Subcutaneous abdominal adipose tissue (tissue), 5 donors: ENCODE results near the gene TIA1.
A peak's percentile ranks its signal among the peaks of the same experiment; 100 is the strongest.
"Not testable (repeated sequence)": the region's sequence is repeated elsewhere in the genome, so short reads cannot be mapped to it uniquely, and the experiment has no call there.

Experiments
- H3K27ac ChIP-seq: one replicate; pipeline ENCODE4 v1.7.0; 2013; ENCODE audit warnings: low read depth, mild to moderate bottlenecking, inconsistent platforms, low read length, moderate library complexity
- H3K27me3 ChIP-seq, 5 donors: one replicate each; pipeline ENCODE4 v1.7.0; 2013; ENCODE audit warnings: low read length in 5 of 5, inconsistent platforms in 1 of 5; ENCODE audit not compliant: control insufficient read depth in 5 of 5, insufficient read depth in 4 of 5
- H3K36me3 ChIP-seq, 5 donors: one replicate each; pipeline ENCODE4 v1.7.0; 2013; ENCODE audit warnings: low read length in 5 of 5; ENCODE audit not compliant: control insufficient read depth in 5 of 5, insufficient read depth in 5 of 5
- H3K4me1 ChIP-seq, 5 donors: one replicate each; pipeline ENCODE4 v1.7.0; 2013; ENCODE audit warnings: low read length in 5 of 5, mild to moderate bottlenecking in 3 of 5, moderate library complexity in 1 of 5; ENCODE audit not compliant: control insufficient read depth in 5 of 5, insufficient read depth in 5 of 5
- H3K4me3 ChIP-seq, 5 donors: one replicate each; pipeline ENCODE4 v1.7.0; 2013; ENCODE audit warnings: low read length in 5 of 5, low read depth in 1 of 5
- H3K9ac ChIP-seq, 5 donors: one replicate each; pipeline ENCODE4 v1.7.0; 2013; ENCODE audit warnings: low read length in 5 of 5, mild to moderate bottlenecking in 4 of 5, moderate library complexity in 3 of 5
- H3K9me3 ChIP-seq, 5 donors: one replicate each; pipeline ENCODE4 v1.7.0; 2013; ENCODE audit warnings: low read length in 5 of 5; ENCODE audit not compliant: control insufficient read depth in 5 of 5
- donor health status: healthy.
- donor health status: healthy.
- donor health status: healthy.
- donor health status: healthy.
- donor health status: healthy.

TIA1 gene

GRCh38 chr2:70201225-70201768, 47.1 kb downstream of the TIA1 start:
- no peaks in the 10 kb centered on the region for H3K9me3 ChIP-seq

DNA sequence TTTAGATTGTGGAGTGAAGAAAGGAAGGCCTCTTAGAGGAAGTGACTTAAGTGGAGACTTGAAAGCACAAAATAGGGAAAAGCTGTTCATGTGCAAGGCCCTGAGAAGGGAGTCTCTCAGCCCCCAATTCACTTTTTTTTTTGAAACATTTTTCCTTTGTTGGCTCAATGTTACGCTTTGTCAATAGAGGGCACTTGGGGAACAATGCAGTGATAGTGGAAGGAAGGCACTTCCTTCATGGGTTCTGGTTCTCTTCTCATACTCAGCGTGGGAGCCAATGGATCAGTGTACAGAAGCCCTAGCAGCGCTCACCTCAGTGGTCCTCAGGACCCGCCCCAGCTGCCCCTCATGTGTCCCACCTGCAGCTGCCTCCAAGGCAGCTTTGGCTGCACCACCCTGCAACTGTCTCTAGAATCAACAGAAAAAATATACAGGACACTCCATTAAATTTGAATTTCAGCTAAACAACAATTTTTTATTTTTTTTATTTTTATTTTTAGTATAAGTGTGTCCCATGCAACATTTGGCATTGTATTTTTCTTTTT, 49.0 kb downstream of the TIA1 start:
- Histone ChIP-seq H3K4me3 (no peak overlapping the region), H3K9ac (no peak overlapping the region), H3K9me3 (no peaks in the 10 kb centered on the region), H3K36me3 (no peaks in the 10 kb centered on the region), H3K27ac (no peak overlapping the region), H3K27me3 (no peaks in the 10 kb centered on the region), H3K4me1 (no peaks in the 10 kb centered on the region)

More at GRCh38 chr2:70201225-70201768, 47.1 kb downstream of the TIA1 start:
- H3K27ac ChIP-seq: no peak overlapping the region
- H3K4me1 ChIP-seq: no peaks in the 10 kb centered on the region
- no peaks in the 10 kb centered on the region for H3K27me3 ChIP-seq
- no peak overlapping the region for H3K9ac ChIP-seq
- H3K4me3 ChIP-seq: no peak overlapping the region
- no peaks in the 10 kb centered on the region for H3K36me3 ChIP-seq

DNA sequence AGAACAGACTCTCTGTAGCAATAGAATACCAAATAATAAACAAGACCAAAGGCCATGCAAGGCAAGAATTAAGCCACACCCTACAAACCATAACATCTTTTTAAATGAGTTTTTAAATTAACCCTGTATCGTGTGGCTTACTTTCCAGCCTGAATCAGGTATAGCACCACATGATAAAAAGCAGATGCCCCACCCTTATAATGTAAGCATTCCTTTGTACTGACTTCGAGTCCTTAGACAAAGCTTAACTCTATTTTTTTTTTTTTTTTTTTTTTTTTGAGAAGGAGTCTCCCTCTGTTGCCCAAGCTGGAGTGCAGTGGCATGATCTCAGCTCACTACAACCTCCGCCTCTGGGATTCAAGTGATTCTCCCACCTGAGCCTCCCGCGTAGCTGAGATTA, 55.9 kb downstream of the TIA1 start:
- Histone ChIP-seq H3K27ac (no peak overlapping the region), H3K36me3 (no peaks in the 10 kb centered on the region), H3K4me3 (no peak overlapping the region), H3K9me3 (no peaks in the 10 kb centered on the region), H3K9ac (no peak overlapping the region), H3K4me1 (peaks cover 0 to 13% (median 4%) of the 10 kb centered on the region in 5 donors), H3K27me3 (no peaks in the 10 kb centered on the region)

GRCh38 chr2:70191244-70191735, 57.1 kb downstream of the TIA1 start:
- peak overlapping the region; percentile 64 to 97 (median 90) for H3K4me3 ChIP-seq
- H3K9me3 ChIP-seq: no peaks in the 10 kb centered on the region
- peak overlapping the region; percentile 94 for H3K27ac ChIP-seq
- H3K4me1 ChIP-seq: peaks cover 0 to 13% (median 4%) of the 10 kb centered on the region in 5 donors
- H3K36me3 ChIP-seq: no peaks in the 10 kb centered on the region
- H3K27me3 ChIP-seq: no peaks in the 10 kb centered on the region
- H3K9ac ChIP-seq: peak overlapping the region; percentile 17 to 93 (median 86)

DNA sequence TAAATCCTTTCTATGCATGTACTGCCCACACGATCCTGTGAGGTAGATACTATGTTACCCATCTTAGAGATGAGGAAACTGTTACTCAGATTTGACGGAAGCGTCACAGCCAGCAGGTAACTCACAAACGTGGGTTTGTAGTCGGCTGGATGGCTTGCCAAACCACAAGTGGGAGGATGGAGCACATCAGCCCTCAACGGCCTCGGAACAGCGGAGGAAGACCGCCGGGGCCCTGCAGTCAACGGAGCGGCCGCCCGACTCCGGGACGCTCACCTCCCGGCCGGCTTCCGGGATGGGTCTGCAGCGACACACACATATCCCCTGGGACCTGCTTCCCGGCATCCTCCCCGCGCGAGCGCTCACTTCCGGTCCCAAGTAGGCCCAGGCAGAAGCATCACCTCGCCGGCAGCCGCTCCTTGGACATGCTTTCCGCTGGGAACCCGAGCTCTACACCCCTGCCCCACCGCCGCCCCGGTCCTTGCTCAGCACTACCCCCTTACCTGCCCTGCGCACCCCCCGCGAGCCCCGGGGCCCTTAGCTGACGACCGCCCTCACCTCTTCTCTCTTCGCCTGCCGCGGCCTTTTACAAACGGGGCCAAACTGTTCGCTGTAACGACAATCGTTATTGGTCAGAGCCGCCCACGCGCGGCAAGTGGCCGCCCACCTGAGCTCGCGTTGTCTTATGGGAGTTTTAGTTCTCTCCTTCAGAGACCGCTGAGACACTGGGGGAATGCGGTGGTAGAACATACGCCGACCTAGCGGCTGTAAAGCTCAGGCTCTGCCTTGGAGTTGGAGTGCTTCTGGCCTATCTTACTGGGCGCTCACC, 57.8 kb downstream of the TIA1 start, which contains the start of gene C2orf42:
C2orf42 (minus strand) TSS at position 602 of the 826 bp plus-strand sequence. CDS start 9,034 bp downstream, outside the sequence.
- H3K4me3 ChIP-seq: peak within 1 kb of the TSS; percentile 64 to 97 (median 92)
- H3K9me3 ChIP-seq: no peaks in the 10 kb centered on the region
- peak within 1 kb of the TSS; percentile 94 for H3K27ac ChIP-seq
- H3K9ac ChIP-seq: peak within 1 kb of the TSS; percentile 57 to 93 (median 86)
- no peaks in the 10 kb centered on the region for H3K27me3 ChIP-seq
- peaks cover 0 to 13% (median 4%) of the 10 kb centered on the region in 5 donors for H3K4me1 ChIP-seq
- no peaks in the 10 kb centered on the region for H3K36me3 ChIP-seq

- Histone ChIP-seq H3K36me3 (no peaks in the 10 kb centered on the region), H3K27me3 (no peaks in the 10 kb centered on the region), H3K9ac (no peak overlapping the region), H3K27ac (no peak overlapping the region), H3K4me1 (peaks cover 0 to 13% (median 4%) of the 10 kb centered on the region in 5 donors), H3K4me3 (no peak overlapping the region), H3K9me3 (no peaks in the 10 kb centered on the region)
Observed at GRCh38 chr2:70188460-70188859, 60.0 kb downstream of the TIA1 start.

DNA sequence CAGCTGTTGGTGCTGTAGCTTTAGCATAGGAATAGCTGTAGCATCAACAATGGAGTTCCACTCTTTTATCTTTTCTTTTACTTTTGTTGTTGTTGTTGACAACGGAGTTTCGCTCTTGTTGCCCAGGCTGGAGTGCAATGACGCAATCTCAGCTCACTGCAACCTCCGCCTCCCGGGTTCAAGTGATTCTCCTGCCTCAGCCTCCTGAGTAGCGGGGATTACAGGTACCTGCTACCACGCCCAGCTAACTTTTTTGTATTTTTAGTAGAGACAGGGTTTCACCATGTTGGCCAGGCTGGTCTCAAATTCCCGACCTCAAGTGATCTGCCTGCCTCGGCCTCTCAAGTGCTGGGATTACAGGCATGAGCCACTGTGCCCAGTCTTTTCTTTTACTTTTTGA, 61.3 kb downstream of the TIA1 start:
- H3K4me1 ChIP-seq: peaks cover 0 to 13% (median 4%) of the 10 kb centered on the region in 5 donors
- H3K27me3 ChIP-seq, H3K36me3 ChIP-seq, H3K9me3 ChIP-seq, H3K9ac ChIP-seq, H3K27ac ChIP-seq, H3K4me3 ChIP-seq: not testable (repeated sequence)

GRCh38 chr2:70182689-70183088, 65.7 kb downstream of the TIA1 start:
- no peak overlapping the region for H3K27ac ChIP-seq
- peaks cover 0 to 26% (median 17%) of the 10 kb centered on the region in 5 donors for H3K36me3 ChIP-seq
- no peaks in the 10 kb centered on the region for H3K4me1 ChIP-seq
- no peak overlapping the region for H3K4me3 ChIP-seq
- no peaks in the 10 kb centered on the region for H3K27me3 ChIP-seq
- no peak overlapping the region for H3K9ac ChIP-seq
- no peaks in the 10 kb centered on the region for H3K9me3 ChIP-seq

DNA sequence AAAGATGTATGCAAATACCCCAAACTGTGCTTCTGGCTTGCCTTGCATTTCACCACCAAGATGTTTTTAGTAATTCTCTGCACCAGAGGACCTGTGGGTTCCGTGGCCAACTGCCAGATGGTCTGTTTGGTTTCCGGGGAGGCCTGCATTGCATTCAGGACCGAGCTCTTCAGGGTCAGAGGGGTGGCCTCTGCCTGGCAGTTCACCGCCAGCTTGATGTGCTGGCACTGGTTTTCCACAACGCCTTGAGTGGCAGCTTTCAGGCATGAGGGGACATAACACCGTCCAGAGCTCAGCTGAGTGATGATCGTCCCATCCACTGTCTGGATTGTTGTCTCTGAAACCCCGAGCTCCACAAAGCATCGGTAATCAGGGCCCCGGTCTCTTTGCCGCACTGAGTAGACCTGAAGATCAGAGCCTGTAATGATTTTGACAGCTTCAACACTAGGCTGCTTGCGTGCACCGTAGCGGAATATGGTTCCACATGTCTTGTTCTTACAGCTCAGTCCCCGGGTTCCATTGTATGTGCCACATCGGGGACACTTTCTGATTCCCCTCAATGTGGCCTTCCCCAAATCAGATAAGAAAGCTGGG, 67.0 kb downstream of the TIA1 start:
- Histone ChIP-seq H3K36me3 (peaks cover 0 to 32% (median 22%) of the 10 kb centered on the region in 5 donors), H3K4me3 (no peak overlapping the region), H3K27ac (no peak overlapping the region), H3K9me3 (no peaks in the 10 kb centered on the region), H3K9ac (no peak overlapping the region), H3K27me3 (no peaks in the 10 kb centered on the region), H3K4me1 (no peaks in the 10 kb centered on the region)
